Smooth muscle cell (in vitro differentiated cells): Measurements from ENCODE around the gene NTM. TPM values are rescaled to one million over a fixed set of nuclear protein-coding genes. Genes with fewer than 3 reads are reported as not detected.

Source experiments
- DNase-seq: peaks from one replicate; lab custom pipeline; 2025; ENCODE audit not compliant: unreplicated experiment; lab: John Stamatoyannopoulos, UW
- H2AFZ ChIP-seq: fragments of 200-600 bp; sonication (generic); 2 replicates; pipeline ENCODE4 v1.6.0; 2016; ENCODE audit warnings: antibody characterized with exemption, low read depth, mild to moderate bottlenecking
- H3F3A ChIP-seq: fragments of 200-600 bp; sonication (generic); 2 replicates; pipeline ENCODE4 v1.6.0; 2017; ENCODE audit warnings: antibody characterized with exemption, low read depth
- H3K27ac ChIP-seq: fragments of 200-600 bp; sonication (generic); 2 replicates; pipeline ENCODE4 v1.5.1; 2016; ENCODE audit warnings: low read depth, mild to moderate bottlenecking
- H3K27me3 ChIP-seq: fragments of 200-600 bp; sonication (generic); 2 replicates; pipeline ENCODE4 v1.6.1; 2016; ENCODE audit warnings: low read depth, mild to moderate bottlenecking
- H3K36me3 ChIP-seq: fragments of 200-600 bp; sonication (generic); 2 replicates; pipeline ENCODE4 v1.5.1; 2016; ENCODE audit warnings: low read depth
- H3K4me1 ChIP-seq: fragments of 200-600 bp; sonication (generic); 2 replicates; pipeline ENCODE4 v1.5.1; 2016; ENCODE audit warnings: low read depth
- H3K4me2 ChIP-seq: fragments of 200-600 bp; sonication (generic); 2 replicates; pipeline ENCODE4 v1.6.0; 2016; ENCODE audit warnings: mild to moderate bottlenecking
- H3K4me3 ChIP-seq: fragments of 200-600 bp; sonication (generic); 2 replicates; pipeline ENCODE4 v1.5.1; 2016; ENCODE audit warnings: mild to moderate bottlenecking
- H3K79me2 ChIP-seq: fragments of 200-600 bp; sonication (generic); 2 replicates; pipeline ENCODE4 v1.6.0; 2016; ENCODE audit warnings: low read depth, mild to moderate bottlenecking
- H3K9ac ChIP-seq: fragments of 200-600 bp; sonication (generic); 2 replicates; pipeline ENCODE4 v1.6.0; 2016; ENCODE audit warnings: low read depth
- H3K9me3 ChIP-seq: fragments of 200-600 bp; sonication (generic); replicated peaks from 2 replicates; pipeline ENCODE4 v1.5.1; 2016; ENCODE audit warnings: low read depth
- H4K20me1 ChIP-seq: fragments of 200-600 bp; sonication (generic); 2 replicates; pipeline ENCODE4 v1.6.0; 2016; ENCODE audit warnings: low read depth
- CTCF ChIP-seq: fragments of 200-600 bp; sonication (generic); IDR thresholded peaks from 2 replicates; pipeline ENCODE4 v1.5.1; 2017; ENCODE audit warnings: borderline replicate concordance, mild to moderate bottlenecking, antibody characterized with exemption; ENCODE audit not compliant: insufficient read depth, poor library complexity, severe bottlenecking
- WGBS: methylation state at CpG from one replicate; pipeline ENCODE4 v1.1.7; 2016; ENCODE audit warnings: low lambda C conversion rate; 5-methylcytosine and 5-hydroxymethylcytosine counted together
- polyA plus RNA-seq: library from polyadenylated mRNA; unstranded; fragments of >200 nt; fragmentation: Nextera tagmentation; extraction: Ambion mirVana; gene quantifications from 2 replicates; pipeline ENCODE4 v1.2.1, GENCODE V29; 2016
- total RNA-seq: library from RNA; depleted of rRNA; stranded (reverse); fragments of >200 nt; gene quantifications from 2 replicates; pipeline ENCODE4 v1.2.3, GENCODE V29; 2014

The NTM gene
- total and polyA plus RNA-seq, 2 experiments from 2014 or later = 68.9 to 123 TPM

- Histone ChIP-seq H3K79me2 (no peaks in the 10 kb centered on the region), H3K4me3 (no peak overlapping the region), H3K4me2 (no peak overlapping the region), H3K9me3 (no peaks in the 10 kb centered on the region), H3K9ac (no peak overlapping the region), H3K4me1 (no peaks in the 10 kb centered on the region), H2AFZ (no peak overlapping the region), H4K20me1 (no peaks in the 10 kb centered on the region), H3K36me3 (no peaks in the 10 kb centered on the region), H3K27me3 (peaks cover 26% of the 10 kb centered on the region), H3F3A (no peaks in the 10 kb centered on the region), H3K27ac (no peak overlapping the region)
- 86% methylated on average over 4 of the region's 4 CpGs for WGBS
- TF ChIP-seq CTCF = no peak
- no peak for DNase-seq
These were observed 15.5 kb downstream of the NTM start for GRCh38 chr11:131385763-131386390.

GRCh38 chr11:131386408-131386807 is 16.0 kb downstream of the NTM start:
- no peaks in the 10 kb centered on the region for H3K79me2 ChIP-seq
- H3K4me1 ChIP-seq = no peaks in the 10 kb centered on the region
- no peaks in the 10 kb centered on the region for H4K20me1 ChIP-seq
- no peaks in the 10 kb centered on the region for H3F3A ChIP-seq
- H3K9me3 ChIP-seq = no peaks in the 10 kb centered on the region
- no peak overlapping the region for H3K4me2 ChIP-seq
- peaks cover 21% of the 10 kb centered on the region for H3K27me3 ChIP-seq
- no peak overlapping the region for H3K9ac ChIP-seq
- no peak overlapping the region for H3K27ac ChIP-seq
- WGBS = 98% methylated on average over 2 of the region's 2 CpGs
- no peak for TF ChIP-seq CTCF
- no peak for DNase-seq
- H2AFZ ChIP-seq = no peak overlapping the region
- no peak overlapping the region for H3K4me3 ChIP-seq
- H3K36me3 ChIP-seq = no peaks in the 10 kb centered on the region

- no peak overlapping the region for H2AFZ ChIP-seq
- H3K4me3 ChIP-seq = no peak overlapping the region
- no peak for TF ChIP-seq CTCF
- no peak overlapping the region for H3K27ac ChIP-seq
- H3K9me3 ChIP-seq = no peaks in the 10 kb centered on the region
- H3K4me2 ChIP-seq = no peak overlapping the region
- no peaks in the 10 kb centered on the region for H3F3A ChIP-seq
- H3K27me3 ChIP-seq = peaks cover 11% of the 10 kb centered on the region
- H4K20me1 ChIP-seq = no peaks in the 10 kb centered on the region
- 81% methylated on average over 3 of the region's 3 CpGs for WGBS
- H3K9ac ChIP-seq = no peak overlapping the region
- H3K4me1 ChIP-seq = no peaks in the 10 kb centered on the region
- no peaks in the 10 kb centered on the region for H3K79me2 ChIP-seq
- DNase-seq = no peak
- H3K36me3 ChIP-seq = no peaks in the 10 kb centered on the region
These were observed 17.6 kb downstream of the NTM start for GRCh38 chr11:131388030-131388429.

GRCh38 chr11:131389582-131389981 is 19.2 kb downstream of the NTM start:
- Histone ChIP-seq H3K4me1 (no peaks in the 10 kb centered on the region), H2AFZ (no peak overlapping the region), H3K4me3 (no peak overlapping the region), H4K20me1 (no peaks in the 10 kb centered on the region), H3K4me2 (no peak overlapping the region), H3F3A (no peaks in the 10 kb centered on the region), H3K36me3 (no peaks in the 10 kb centered on the region), H3K9me3 (no peaks in the 10 kb centered on the region), H3K79me2 (no peaks in the 10 kb centered on the region), H3K27me3 (peaks cover 10% of the 10 kb centered on the region), H3K9ac (no peak overlapping the region), H3K27ac (no peak overlapping the region)
- no peak for DNase-seq
- WGBS = 78% methylated on average over 5 of the region's 5 CpGs
- TF ChIP-seq CTCF = no peak
